ENCODE data around the gene PRRC2A.

- TF ChIP-seq CTCF (conservative IDR thresholded peaks at IDR 0.05; ENCODE audit: low read length): no peak
- TF ChIP-seq EZH2phosphoT487 (IDR thresholded peaks at IDR 0.05; ENCODE audit: borderline replicate concordance, low read depth, low read length): no peak
Measured at GRCh38 chr6:31586008-31586407, 34.5 kb upstream of the PRRC2A start, which contains the start of gene LST1.

Data from OCI-LY7 (cell line).